COLO668 (cell line): Measurements from ENCODE around the gene SLC4A9.

Experiments used
- DNase-seq: peaks from one replicate; lab custom pipeline; 2025; ENCODE audit not compliant: unreplicated experiment; lab: John Stamatoyannopoulos, UW

The SLC4A9 gene

GRCh38 chr5:140360101-140360500 lies at the start of gene SLC4A9:
SLC4A9 (plus strand) TSS chr5:140360194; CDS start chr5:140360237, 43 bp downstream.
- no peak for DNase-seq

- DNase-seq = no peak
Observed at GRCh38 chr5:140310434-140310833, 49.6 kb upstream of the SLC4A9 start.

GRCh38 chr5:140311011-140311467 lies 49.0 kb upstream of the SLC4A9 start:
- no peak for DNase-seq

- no peak for DNase-seq
Observed at GRCh38 chr5:140312067-140312790, 47.8 kb upstream of the SLC4A9 start.

GRCh38 chr5:140312791-140313189 lies 47.2 kb upstream of the SLC4A9 start:
- DNase-seq = no peak

- DNase-seq = no peak
Observed at GRCh38 chr5:140317859-140318258, 42.1 kb upstream of the SLC4A9 start.

- no peak for DNase-seq
Observed at GRCh38 chr5:140318792-140319191, 41.2 kb upstream of the SLC4A9 start.

- DNase-seq = no peak
Observed at GRCh38 chr5:140319833-140320232, 40.2 kb upstream of the SLC4A9 start.

- DNase-seq = no peak
Observed at GRCh38 chr5:140321796-140322195, 38.2 kb upstream of the SLC4A9 start.

- no peak for DNase-seq
Observed at GRCh38 chr5:140322751-140323731, 37.0 kb upstream of the SLC4A9 start.

GRCh38 chr5:140324041-140324600 lies 35.9 kb upstream of the SLC4A9 start:
- DNase-seq = no peak

- no peak for DNase-seq
Observed at GRCh38 chr5:140324617-140325241, 35.3 kb upstream of the SLC4A9 start.

- DNase-seq = no peak
Observed at GRCh38 chr5:140325486-140325885, 34.5 kb upstream of the SLC4A9 start.

- no peak for DNase-seq
Observed at GRCh38 chr5:140327589-140327988, 32.4 kb upstream of the SLC4A9 start.

GRCh38 chr5:140328036-140328764 lies 31.8 kb upstream of the SLC4A9 start:
- no peak for DNase-seq

- no peak for DNase-seq
Observed at GRCh38 chr5:140329739-140330481, 30.1 kb upstream of the SLC4A9 start.

- DNase-seq = no peak
Observed at GRCh38 chr5:140331638-140332037, 28.4 kb upstream of the SLC4A9 start.

- no peak for DNase-seq
Observed at GRCh38 chr5:140336388-140336787, 23.6 kb upstream of the SLC4A9 start.

GRCh38 chr5:140337880-140338279 lies 22.1 kb upstream of the SLC4A9 start:
- DNase-seq = no peak

- no peak for DNase-seq
Observed at GRCh38 chr5:140338336-140338735, 21.7 kb upstream of the SLC4A9 start.
